Osteoblast (primary cell): ENCODE results near the gene BPIFB4. TPM values are rescaled to one million over a fixed set of nuclear protein-coding genes. Genes with fewer than 3 reads are reported as not detected.

Source experiments
- DNase-seq: peaks from one replicate; pipeline ENCODE4 v3.0.0; 2011; ENCODE audit warnings: low spot score, mixed read lengths; ENCODE audit not compliant: insufficient read length; ENCODE audit errors: missing footprints
- H2AFZ ChIP-seq: 2 replicates; pipeline ENCODE4 v1.6.0; 2011; ENCODE audit warnings: mild to moderate bottlenecking, low read length
- H3K27ac ChIP-seq: 2 replicates; pipeline ENCODE4 v1.5.1; 2011; ENCODE audit warnings: mild to moderate bottlenecking, low read depth, low read length, moderate library complexity
- H3K27me3 ChIP-seq: 2 replicates; pipeline ENCODE4 v1.6.0; 2012; ENCODE audit warnings: mild to moderate bottlenecking, control low read depth, inconsistent platforms, low read length, moderate library complexity; ENCODE audit not compliant: insufficient read depth
- H3K36me3 ChIP-seq: 2 replicates; pipeline ENCODE4 v1.5.1; 2011; ENCODE audit warnings: mild to moderate bottlenecking, low read length, control low read depth, moderate library complexity; ENCODE audit not compliant: insufficient read depth
- H3K4me1 ChIP-seq: 2 replicates; pipeline ENCODE4 v1.5.1; 2011; ENCODE audit warnings: mild to moderate bottlenecking, low read length, control low read depth, moderate library complexity; ENCODE audit not compliant: insufficient read depth
- H3K4me2 ChIP-seq: 2 replicates; pipeline ENCODE4 v1.6.0; 2011; ENCODE audit warnings: mild to moderate bottlenecking, low read length; ENCODE audit not compliant: insufficient read depth
- H3K4me3 ChIP-seq: fragments of 200-600 bp; sonication (generic); 3 replicates; pipeline ENCODE4 v1.5.1; 2012; ENCODE audit warnings: mild to moderate bottlenecking, low read length, inconsistent platforms; ENCODE audit not compliant: insufficient read depth
- H3K79me2 ChIP-seq: 2 replicates; pipeline ENCODE4 v1.6.0; 2012; ENCODE audit warnings: mild to moderate bottlenecking, low read length, control low read depth, inconsistent platforms; ENCODE audit not compliant: insufficient read depth
- H3K9me3 ChIP-seq: 2 replicates; pipeline ENCODE4 v1.5.1; 2011; ENCODE audit warnings: low read depth, low read length, control low read depth
- H4K20me1 ChIP-seq: 2 replicates; pipeline ENCODE4 v1.6.0; 2012; ENCODE audit warnings: mild to moderate bottlenecking, low read length, control low read depth; ENCODE audit not compliant: insufficient read depth
- CTCF ChIP-seq: IDR thresholded peaks from 2 replicates; pipeline ENCODE4 v1.5.1; 2011; ENCODE audit warnings: mild to moderate bottlenecking, low read depth, low read length, moderate library complexity; ENCODE audit errors: extremely low read depth
- total RNA-seq: library from RNA; depleted of rRNA; stranded (reverse); fragments of >200 nt; gene quantifications from 2 replicates; pipeline ENCODE4 v1.2.3, GENCODE V29; 2012

The BPIFB4 gene
- total RNA-seq, 1 donor = not detected

DNA sequence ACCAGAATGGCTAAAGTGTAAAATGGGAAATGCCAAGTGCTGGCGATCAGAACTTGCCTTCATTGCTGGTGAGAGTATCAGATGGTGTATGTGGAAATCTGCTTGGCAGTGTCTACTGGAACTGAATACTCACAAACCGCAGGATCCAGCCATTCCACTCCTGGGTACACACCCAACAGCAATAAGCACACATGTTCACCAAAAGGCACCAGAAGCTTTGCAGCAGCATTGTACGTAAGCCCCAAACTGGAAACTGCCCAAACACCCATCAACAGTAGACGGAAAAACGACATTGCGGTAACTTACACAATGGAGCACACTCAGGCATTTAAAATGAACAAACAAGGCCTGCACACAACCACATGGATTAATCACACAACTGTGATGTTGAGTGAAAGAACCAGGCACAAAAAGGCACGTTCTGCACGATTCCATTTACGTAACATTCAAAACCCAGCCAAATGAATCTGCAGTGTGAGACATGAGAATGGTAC is 51.2 kb downstream of the BPIFB4 start:
- Histone ChIP-seq H3K36me3 (no peaks in the 10 kb centered on the region), H3K27ac (no peak overlapping the region), H4K20me1 (no peaks in the 10 kb centered on the region), H3K27me3 (peaks cover 2% of the 10 kb centered on the region), H3K4me1 (no peaks in the 10 kb centered on the region), H3K79me2 (no peaks in the 10 kb centered on the region), H3K9me3 (no peaks in the 10 kb centered on the region), H3K4me2 (no peak overlapping the region), H3K4me3 (no peak overlapping the region), H2AFZ (no peak overlapping the region)
- no peak for TF ChIP-seq CTCF
- no peak for DNase-seq

DNA sequence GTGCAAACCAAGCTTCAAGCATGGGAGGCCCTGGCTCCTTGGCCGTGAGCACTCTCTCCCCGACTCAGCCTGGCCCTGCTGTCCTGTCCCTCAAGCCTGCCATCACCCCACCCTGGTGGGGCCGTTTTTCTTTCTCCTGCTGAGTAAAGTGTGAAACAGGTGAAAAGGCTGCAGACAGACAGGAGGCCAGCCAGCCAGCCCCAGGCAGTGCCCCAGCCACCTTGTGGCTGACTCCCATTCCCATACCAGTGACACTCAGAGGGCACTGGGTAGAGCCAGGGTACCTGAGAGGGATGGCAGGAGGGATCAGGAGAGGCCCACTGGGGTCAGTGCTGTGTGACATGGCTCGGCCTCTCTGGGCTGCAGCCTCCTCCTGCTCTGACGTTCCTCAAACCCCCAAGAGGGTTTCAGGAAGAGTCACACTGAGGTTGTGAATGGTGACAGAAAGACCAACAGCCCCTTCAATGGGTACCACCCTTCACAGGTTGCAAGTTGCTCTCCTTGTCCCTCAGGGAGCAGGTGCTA is 52.6 kb downstream of the BPIFB4 start:
- no peaks in the 10 kb centered on the region for H3K79me2 ChIP-seq
- DNase-seq = no peak
- no peak for TF ChIP-seq CTCF

DNA sequence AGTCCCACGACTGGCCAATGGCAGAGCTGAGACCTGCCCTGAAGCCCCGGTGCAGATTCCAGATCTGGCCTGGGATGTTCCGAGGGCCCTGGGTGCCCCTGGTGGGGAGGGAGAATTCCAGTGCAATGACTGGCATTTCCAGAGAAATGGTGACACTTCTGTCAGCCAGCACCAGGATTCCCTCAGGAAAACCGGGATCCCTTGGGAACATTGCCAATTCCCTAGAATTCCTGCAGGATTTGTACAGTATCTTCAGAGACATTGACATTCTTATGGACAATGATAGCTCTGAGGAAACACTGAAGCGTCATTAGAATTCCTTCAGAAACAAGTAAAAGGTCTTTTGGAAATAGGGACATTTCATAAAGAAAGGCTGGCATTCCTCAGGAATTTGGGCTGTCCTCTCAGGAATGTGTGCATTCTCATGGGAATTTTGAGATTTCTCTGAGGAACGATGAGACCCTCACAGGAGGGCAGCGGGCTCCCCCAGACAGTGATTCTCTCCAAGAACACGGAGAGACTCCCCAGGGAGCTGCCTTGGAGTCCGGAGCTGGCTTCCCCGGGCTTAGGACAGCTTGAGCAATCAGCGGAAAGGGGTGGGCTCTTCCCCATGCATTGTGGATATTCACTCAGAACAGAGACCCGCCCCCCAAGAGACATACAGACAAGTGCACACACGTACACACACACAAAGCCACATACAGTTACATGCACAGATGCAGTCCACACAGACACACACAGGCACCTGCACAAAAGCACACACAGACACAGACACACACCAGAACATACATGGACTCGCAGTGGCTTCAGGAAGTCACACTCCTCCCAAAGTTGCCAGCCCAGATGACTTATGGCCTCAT is 53.3 kb downstream of the BPIFB4 start:
- H3K36me3 ChIP-seq = no peaks in the 10 kb centered on the region
- no peak overlapping the region for H3K4me3 ChIP-seq
- H4K20me1 ChIP-seq = no peaks in the 10 kb centered on the region
- no peaks in the 10 kb centered on the region for H3K27me3 ChIP-seq
- H3K79me2 ChIP-seq = no peaks in the 10 kb centered on the region
- H3K9me3 ChIP-seq = no peaks in the 10 kb centered on the region
- TF ChIP-seq CTCF = no peak
- H3K4me2 ChIP-seq = no peak overlapping the region
- DNase-seq = no peak
- no peak overlapping the region for H2AFZ ChIP-seq
- no peaks in the 10 kb centered on the region for H3K4me1 ChIP-seq
- no peak overlapping the region for H3K27ac ChIP-seq

More for the DNA sequence above, 52.6 kb downstream of the BPIFB4 start:
- Histone ChIP-seq H3K9me3 (no peaks in the 10 kb centered on the region), H2AFZ (no peak overlapping the region), H4K20me1 (no peaks in the 10 kb centered on the region), H3K36me3 (no peaks in the 10 kb centered on the region), H3K27me3 (no peaks in the 10 kb centered on the region), H3K4me3 (no peak overlapping the region), H3K4me1 (no peaks in the 10 kb centered on the region), H3K4me2 (no peak overlapping the region), H3K27ac (no peak overlapping the region)

DNA sequence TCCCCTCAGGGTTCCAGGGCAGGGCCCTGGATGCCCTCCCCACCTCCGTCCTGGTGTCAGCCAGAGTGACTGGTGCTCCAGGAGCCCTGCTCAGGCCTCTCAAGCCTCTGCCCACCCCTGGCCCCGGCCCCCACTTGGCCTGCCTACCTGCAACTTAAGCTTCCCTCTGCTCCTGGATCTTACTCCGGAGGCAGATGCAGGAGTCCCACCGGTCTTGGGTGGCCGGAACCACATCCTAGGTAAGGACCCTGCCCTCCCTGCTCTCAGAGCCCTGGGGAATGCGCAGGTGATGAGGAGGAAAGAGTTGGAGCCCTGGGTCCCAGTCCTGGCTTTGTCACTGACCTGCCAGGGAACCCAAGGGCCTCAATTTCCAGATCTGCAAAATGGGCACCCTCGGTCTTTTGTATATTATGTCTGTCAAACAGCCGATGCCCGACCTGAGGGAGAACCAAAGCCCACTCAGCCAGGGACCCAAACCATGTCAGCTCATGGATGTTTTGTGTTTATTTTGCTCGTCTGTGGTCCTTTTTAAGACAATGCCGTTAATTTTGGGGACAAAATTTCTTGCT is 54.0 kb downstream of the BPIFB4 start:
- Histone ChIP-seq H3K27me3 (no peaks in the 10 kb centered on the region), H3K27ac (no peak overlapping the region), H2AFZ (no peak overlapping the region), H3K9me3 (no peaks in the 10 kb centered on the region), H3K4me3 (no peak overlapping the region), H3K4me1 (no peaks in the 10 kb centered on the region), H3K36me3 (no peaks in the 10 kb centered on the region), H3K79me2 (no peaks in the 10 kb centered on the region), H4K20me1 (no peaks in the 10 kb centered on the region), H3K4me2 (no peak overlapping the region)
- no peak for TF ChIP-seq CTCF
- no peak for DNase-seq
